ENCODE data around the gene CDC42SE1.

DNA sequence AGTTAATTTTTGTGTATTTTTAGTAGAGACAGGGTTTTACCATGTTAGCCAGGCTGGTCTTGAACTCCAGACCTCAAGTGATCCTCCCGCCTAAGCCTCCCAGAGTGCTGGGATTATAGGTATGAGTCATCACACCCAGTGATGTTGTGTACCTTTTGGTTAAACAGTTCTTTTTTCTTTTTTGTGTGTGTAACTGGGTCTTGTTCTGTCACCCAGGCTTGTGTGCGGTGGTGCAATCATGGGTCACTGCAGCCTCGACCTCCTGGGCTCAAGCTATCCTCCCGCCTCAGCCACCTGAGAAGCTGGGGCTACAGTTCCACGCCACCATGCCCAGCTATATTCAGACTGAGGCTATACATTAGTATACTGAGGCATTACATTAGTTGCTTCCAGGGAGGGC lies 48.9 kb upstream of the CDC42SE1 start:
- TF ChIP-seq, protein P1, sequence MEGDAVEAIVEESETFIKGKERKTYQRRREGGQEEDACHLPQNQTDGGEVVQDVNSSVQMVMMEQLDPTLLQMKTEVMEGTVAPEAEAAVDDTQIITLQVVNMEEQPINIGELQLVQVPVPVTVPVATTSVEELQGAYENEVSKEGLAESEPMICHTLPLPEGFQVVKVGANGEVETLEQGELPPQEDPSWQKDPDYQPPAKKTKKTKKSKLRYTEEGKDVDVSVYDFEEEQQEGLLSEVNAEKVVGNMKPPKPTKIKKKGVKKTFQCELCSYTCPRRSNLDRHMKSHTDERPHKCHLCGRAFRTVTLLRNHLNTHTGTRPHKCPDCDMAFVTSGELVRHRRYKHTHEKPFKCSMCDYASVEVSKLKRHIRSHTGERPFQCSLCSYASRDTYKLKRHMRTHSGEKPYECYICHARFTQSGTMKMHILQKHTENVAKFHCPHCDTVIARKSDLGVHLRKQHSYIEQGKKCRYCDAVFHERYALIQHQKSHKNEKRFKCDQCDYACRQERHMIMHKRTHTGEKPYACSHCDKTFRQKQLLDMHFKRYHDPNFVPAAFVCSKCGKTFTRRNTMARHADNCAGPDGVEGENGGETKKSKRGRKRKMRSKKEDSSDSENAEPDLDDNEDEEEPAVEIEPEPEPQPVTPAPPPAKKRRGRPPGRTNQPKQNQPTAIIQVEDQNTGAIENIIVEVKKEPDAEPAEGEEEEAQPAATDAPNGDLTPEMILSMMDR (IDR thresholded peaks at IDR 0.05): no peak
- TF ChIP-seq POLR2AphosphoS5 (IDR thresholded peaks at IDR 0.05; ENCODE audit: low read depth, low read length): no peak

Data from Panc1 (cell line).